ENCODE measurements around the gene ACOXL.

ACOXL gene

GRCh38 chr2:110718990-110719389 lies 13.4 kb upstream of the ACOXL start:
- no peak for DNase-seq (ENCODE audit: low read depth in 2 of 2)

- DNase-seq (ENCODE audit: low read depth in 2 of 2) = no peak
Observed at GRCh38 chr2:110720547-110720946, 11.8 kb upstream of the ACOXL start.

- DNase-seq (ENCODE audit: low read depth in 2 of 2) = no peak
Observed at GRCh38 chr2:110724820-110725219, 7.6 kb upstream of the ACOXL start.

- no peak for DNase-seq (ENCODE audit: low read depth in 2 of 2)
Observed at GRCh38 chr2:110725370-110725769, 7.0 kb upstream of the ACOXL start.

- no peak for DNase-seq (ENCODE audit: low read depth in 2 of 2)
Observed at GRCh38 chr2:110725859-110726258, 6.5 kb upstream of the ACOXL start.

GRCh38 chr2:110726285-110726684 lies 6.1 kb upstream of the ACOXL start:
- DNase-seq (ENCODE audit: low read depth in 2 of 2) = no peak

GRCh38 chr2:110727923-110728322 lies 4.5 kb upstream of the ACOXL start:
- no peak for DNase-seq (ENCODE audit: low read depth in 2 of 2)

- DNase-seq (ENCODE audit: low read depth in 2 of 2) = no peak
Observed at GRCh38 chr2:110729106-110729505, 3.3 kb upstream of the ACOXL start.

- DNase-seq (ENCODE audit: low read depth in 2 of 2) = no peak
Observed at GRCh38 chr2:110731064-110731463, 1.3 kb upstream of the ACOXL start.

GRCh38 chr2:110735366-110735765 lies 3.0 kb downstream of the ACOXL start:
- DNase-seq (ENCODE audit: low read depth in 2 of 2) = no peak

- DNase-seq (ENCODE audit: low read depth in 2 of 2) = no peak
Observed at GRCh38 chr2:110737783-110738182, 5.4 kb downstream of the ACOXL start.

- no peak for DNase-seq (ENCODE audit: low read depth in 2 of 2)
Observed at GRCh38 chr2:110740747-110741349, 8.5 kb downstream of the ACOXL start.

- DNase-seq (ENCODE audit: low read depth in 2 of 2) = no peak
Observed at GRCh38 chr2:110741491-110741980, 9.2 kb downstream of the ACOXL start.

GRCh38 chr2:110742412-110742811 lies 10.0 kb downstream of the ACOXL start:
- no peak for DNase-seq (ENCODE audit: low read depth in 2 of 2)

- DNase-seq (ENCODE audit: low read depth in 2 of 2) = no peak
Observed at GRCh38 chr2:110743600-110743999, 11.2 kb downstream of the ACOXL start.

- DNase-seq (ENCODE audit: low read depth in 2 of 2) = no peak
Observed at GRCh38 chr2:110744429-110744828, 12.1 kb downstream of the ACOXL start.

GRCh38 chr2:110745048-110745447 lies 12.7 kb downstream of the ACOXL start:
- DNase-seq (ENCODE audit: low read depth in 2 of 2) = no peak

- no peak for DNase-seq (ENCODE audit: low read depth in 2 of 2)
Observed at GRCh38 chr2:110746586-110747521, 14.5 kb downstream of the ACOXL start.

- no peak for DNase-seq (ENCODE audit: low read depth in 2 of 2)
Observed at GRCh38 chr2:110747522-110748488, 15.4 kb downstream of the ACOXL start.

GRCh38 chr2:110748489-110748867 lies 16.1 kb downstream of the ACOXL start:
- peak in 1 of 2 donors; percentile 33 for DNase-seq (ENCODE audit: low read depth in 2 of 2)

- no peak for DNase-seq (ENCODE audit: low read depth in 2 of 2)
Observed at GRCh38 chr2:110751642-110752041, 19.3 kb downstream of the ACOXL start.

GRCh38 chr2:110752871-110753270 lies 20.5 kb downstream of the ACOXL start:
- DNase-seq (ENCODE audit: low read depth in 2 of 2) = no peak
